Stimulated activated CD8-positive, alpha-beta memory T cell treated with anti-CD3 and anti-CD28 coated beads, Interleukin-4, amount 100 ng/mL, for 4 hours (primary cell): ENCODE results near the gene BEAN1.
"Not testable (repeated sequence)": the region's sequence is repeated elsewhere in the genome, so short reads cannot be mapped to it uniquely, and the experiment has no call there.

Source experiments
- DNase-seq, 2 donors: peaks; one replicate each; pipeline ENCODE4 v3.0.0-alpha.2; 2020; ENCODE audit warnings: low read depth in 2 of 2, low spot score in 1 of 2

BEAN1 gene

GRCh38 chr16:66440271-66440802 is 13.2 kb downstream of the BEAN1 start:
- DNase-seq = no peak

- no peak for DNase-seq
These were observed 13.9 kb downstream of the BEAN1 start for GRCh38 chr16:66440970-66441369.

- DNase-seq = no peak
These were observed 14.7 kb downstream of the BEAN1 start for GRCh38 chr16:66441586-66442375.

GRCh38 chr16:66442502-66443268 is 15.6 kb downstream of the BEAN1 start:
- DNase-seq = no peak

- no peak for DNase-seq
These were observed 16.2 kb downstream of the BEAN1 start for GRCh38 chr16:66443269-66443652.

GRCh38 chr16:66444049-66444481 is 17.0 kb downstream of the BEAN1 start:
- DNase-seq = no peak

- no peak for DNase-seq
These were observed 19.6 kb downstream of the BEAN1 start for GRCh38 chr16:66446737-66447136.

GRCh38 chr16:66447491-66447890 is 20.4 kb downstream of the BEAN1 start:
- DNase-seq = no peak

- no peak for DNase-seq
These were observed 24.5 kb downstream of the BEAN1 start for GRCh38 chr16:66451548-66451947.

GRCh38 chr16:66453230-66453629 is 26.1 kb downstream of the BEAN1 start:
- not testable (repeated sequence) for DNase-seq

GRCh38 chr16:66454751-66455150 is 27.7 kb downstream of the BEAN1 start:
- no peak for DNase-seq

- DNase-seq = no peak
These were observed 28.9 kb downstream of the BEAN1 start for GRCh38 chr16:66455970-66456369.

GRCh38 chr16:66457888-66458287 is 30.8 kb downstream of the BEAN1 start:
- DNase-seq = no peak

GRCh38 chr16:66458292-66458691 is 31.2 kb downstream of the BEAN1 start:
- no peak for DNase-seq

- DNase-seq = no peak
These were observed 31.8 kb downstream of the BEAN1 start for GRCh38 chr16:66458853-66459252.

- DNase-seq = no peak
These were observed 32.8 kb downstream of the BEAN1 start for GRCh38 chr16:66459878-66460277.

- no peak for DNase-seq
These were observed 33.6 kb downstream of the BEAN1 start for GRCh38 chr16:66460703-66461102.

GRCh38 chr16:66462912-66463311 is 35.8 kb downstream of the BEAN1 start:
- no peak for DNase-seq

- DNase-seq = not testable (repeated sequence)
These were observed 38.9 kb downstream of the BEAN1 start for GRCh38 chr16:66465946-66466345.

- not testable (repeated sequence) for DNase-seq
These were observed 39.5 kb downstream of the BEAN1 start for GRCh38 chr16:66466636-66467035.

- DNase-seq = no peak
These were observed 40.5 kb downstream of the BEAN1 start for GRCh38 chr16:66467611-66468010.

GRCh38 chr16:66468321-66468965 is 41.3 kb downstream of the BEAN1 start:
- no peak for DNase-seq
